ENCODE data around the gene IGFL4.

The IGFL4 gene

DNA sequence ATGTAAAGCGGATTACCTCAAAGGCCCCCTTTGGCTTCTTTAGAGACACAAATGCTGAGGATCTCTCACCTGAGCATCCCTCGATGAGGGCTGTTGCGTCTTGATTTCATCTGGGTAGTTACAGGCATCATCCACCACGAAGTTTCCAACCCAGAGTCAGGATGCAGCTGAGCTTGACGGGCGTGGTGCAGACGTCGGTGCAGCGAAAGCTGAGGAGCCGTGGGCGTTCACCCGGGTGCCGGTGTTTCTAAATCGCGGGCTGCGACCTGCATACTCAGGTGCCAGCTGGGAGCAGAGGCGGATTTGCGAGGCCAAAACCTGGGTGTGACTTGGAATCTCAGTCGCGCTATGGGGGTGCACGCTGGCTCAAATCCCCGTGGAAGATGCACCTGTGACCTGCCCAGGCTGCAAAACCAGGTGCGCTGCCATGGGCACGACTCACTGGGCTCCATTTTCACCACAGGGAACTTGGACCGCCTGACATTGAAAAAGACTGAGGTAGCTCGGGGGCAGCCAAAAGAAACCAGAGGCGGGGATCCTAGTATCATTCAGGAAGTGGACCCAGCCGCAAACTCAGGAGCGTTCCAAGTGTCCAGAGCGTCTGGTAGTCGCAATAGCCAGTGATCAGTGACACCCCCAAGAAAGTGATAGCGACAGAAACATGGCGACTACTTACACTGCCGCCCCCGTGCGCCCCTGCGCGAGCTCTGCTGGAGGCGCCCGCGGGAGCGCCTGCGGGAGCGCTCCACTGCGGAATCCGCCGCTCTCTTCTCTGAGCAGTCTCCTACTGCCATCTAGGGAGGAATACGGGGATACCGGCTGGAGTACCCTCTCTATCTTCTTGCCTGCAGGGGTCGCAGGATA is 36.4 kb upstream of the IGFL4 start (continued):
- TF ChIP-seq, protein P1, sequence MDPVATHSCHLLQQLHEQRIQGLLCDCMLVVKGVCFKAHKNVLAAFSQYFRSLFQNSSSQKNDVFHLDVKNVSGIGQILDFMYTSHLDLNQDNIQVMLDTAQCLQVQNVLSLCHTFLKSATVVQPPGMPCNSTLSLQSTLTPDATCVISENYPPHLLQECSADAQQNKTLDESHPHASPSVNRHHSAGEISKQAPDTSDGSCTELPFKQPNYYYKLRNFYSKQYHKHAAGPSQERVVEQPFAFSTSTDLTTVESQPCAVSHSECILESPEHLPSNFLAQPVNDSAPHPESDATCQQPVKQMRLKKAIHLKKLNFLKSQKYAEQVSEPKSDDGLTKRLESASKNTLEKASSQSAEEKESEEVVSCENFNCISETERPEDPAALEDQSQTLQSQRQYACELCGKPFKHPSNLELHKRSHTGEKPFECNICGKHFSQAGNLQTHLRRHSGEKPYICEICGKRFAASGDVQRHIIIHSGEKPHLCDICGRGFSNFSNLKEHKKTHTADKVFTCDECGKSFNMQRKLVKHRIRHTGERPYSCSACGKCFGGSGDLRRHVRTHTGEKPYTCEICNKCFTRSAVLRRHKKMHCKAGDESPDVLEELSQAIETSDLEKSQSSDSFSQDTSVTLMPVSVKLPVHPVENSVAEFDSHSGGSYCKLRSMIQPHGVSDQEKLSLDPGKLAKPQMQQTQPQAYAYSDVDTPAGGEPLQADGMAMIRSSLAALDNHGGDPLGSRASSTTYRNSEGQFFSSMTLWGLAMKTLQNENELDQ (tag by site-specific recombination; IDR thresholded peaks at IDR 0.05; ENCODE audit: low read depth): no peak
- TF ChIP-seq, protein P2, sequence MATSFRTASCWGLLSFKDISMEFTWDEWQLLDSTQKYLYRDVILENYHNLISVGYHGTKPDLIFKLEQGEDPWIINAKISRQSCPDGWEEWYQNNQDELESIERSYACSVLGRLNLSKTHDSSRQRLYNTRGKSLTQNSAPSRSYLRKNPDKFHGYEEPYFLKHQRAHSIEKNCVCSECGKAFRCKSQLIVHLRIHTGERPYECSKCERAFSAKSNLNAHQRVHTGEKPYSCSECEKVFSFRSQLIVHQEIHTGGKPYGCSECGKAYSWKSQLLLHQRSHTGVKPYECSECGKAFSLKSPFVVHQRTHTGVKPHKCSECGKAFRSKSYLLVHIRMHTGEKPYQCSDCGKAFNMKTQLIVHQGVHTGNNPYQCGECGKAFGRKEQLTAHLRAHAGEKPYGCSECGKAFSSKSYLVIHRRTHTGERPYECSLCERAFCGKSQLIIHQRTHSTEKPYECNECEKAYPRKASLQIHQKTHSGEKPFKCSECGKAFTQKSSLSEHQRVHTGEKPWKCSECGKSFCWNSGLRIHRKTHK (tag by site-specific recombination; IDR thresholded peaks at IDR 0.05): no peak
- TF ChIP-seq, protein P3, sequence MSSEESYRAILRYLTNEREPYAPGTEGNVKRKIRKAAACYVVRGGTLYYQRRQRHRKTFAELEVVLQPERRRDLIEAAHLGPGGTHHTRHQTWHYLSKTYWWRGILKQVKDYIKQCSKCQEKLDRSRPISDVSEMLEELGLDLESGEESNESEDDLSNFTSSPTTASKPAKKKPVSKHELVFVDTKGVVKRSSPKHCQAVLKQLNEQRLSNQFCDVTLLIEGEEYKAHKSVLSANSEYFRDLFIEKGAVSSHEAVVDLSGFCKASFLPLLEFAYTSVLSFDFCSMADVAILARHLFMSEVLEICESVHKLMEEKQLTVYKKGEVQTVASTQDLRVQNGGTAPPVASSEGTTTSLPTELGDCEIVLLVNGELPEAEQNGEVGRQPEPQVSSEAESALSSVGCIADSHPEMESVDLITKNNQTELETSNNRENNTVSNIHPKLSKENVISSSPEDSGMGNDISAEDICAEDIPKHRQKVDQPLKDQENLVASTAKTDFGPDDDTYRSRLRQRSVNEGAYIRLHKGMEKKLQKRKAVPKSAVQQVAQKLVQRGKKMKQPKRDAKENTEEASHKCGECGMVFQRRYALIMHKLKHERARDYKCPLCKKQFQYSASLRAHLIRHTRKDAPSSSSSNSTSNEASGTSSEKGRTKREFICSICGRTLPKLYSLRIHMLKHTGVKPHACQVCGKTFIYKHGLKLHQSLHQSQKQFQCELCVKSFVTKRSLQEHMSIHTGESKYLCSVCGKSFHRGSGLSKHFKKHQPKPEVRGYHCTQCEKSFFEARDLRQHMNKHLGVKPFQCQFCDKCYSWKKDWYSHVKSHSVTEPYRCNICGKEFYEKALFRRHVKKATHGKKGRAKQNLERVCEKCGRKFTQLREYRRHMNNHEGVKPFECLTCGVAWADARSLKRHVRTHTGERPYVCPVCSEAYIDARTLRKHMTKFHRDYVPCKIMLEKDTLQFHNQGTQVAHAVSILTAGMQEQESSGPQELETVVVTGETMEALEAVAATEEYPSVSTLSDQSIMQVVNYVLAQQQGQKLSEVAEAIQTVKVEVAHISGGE (tag by site-specific recombination; conservative IDR thresholded peaks at IDR 0.05; ENCODE audit: low read depth): peak; percentile 19; the same call in 1 of the 2 replicates
- TF ChIP-seq ZNF558 (tag by site-specific recombination; IDR thresholded peaks at IDR 0.05) (no peak), YY2 (tag by site-specific recombination; IDR thresholded peaks at IDR 0.05) (peak; percentile 47), GLIS1 (tag by site-specific recombination; IDR thresholded peaks at IDR 0.05) (peak; percentile 84), ZBTB17 (tag by site-specific recombination; IDR thresholded peaks at IDR 0.05) (peak; percentile 66), ZNF701 (tag by site-specific recombination; IDR thresholded peaks at IDR 0.05) (no peak), ZBTB1 (tag by site-specific recombination; IDR thresholded peaks at IDR 0.05) (no peak), ZFP41 (tag by site-specific recombination; IDR thresholded peaks at IDR 0.05; ENCODE audit: borderline replicate concordance) (no peak), ZFP69B (tag by site-specific recombination; IDR thresholded peaks at IDR 0.05) (peak; percentile 66), ZNF138 (tag by site-specific recombination; IDR thresholded peaks at IDR 0.05; ENCODE audit: borderline replicate concordance) (no peak)
- TF ChIP-seq, protein P4, sequence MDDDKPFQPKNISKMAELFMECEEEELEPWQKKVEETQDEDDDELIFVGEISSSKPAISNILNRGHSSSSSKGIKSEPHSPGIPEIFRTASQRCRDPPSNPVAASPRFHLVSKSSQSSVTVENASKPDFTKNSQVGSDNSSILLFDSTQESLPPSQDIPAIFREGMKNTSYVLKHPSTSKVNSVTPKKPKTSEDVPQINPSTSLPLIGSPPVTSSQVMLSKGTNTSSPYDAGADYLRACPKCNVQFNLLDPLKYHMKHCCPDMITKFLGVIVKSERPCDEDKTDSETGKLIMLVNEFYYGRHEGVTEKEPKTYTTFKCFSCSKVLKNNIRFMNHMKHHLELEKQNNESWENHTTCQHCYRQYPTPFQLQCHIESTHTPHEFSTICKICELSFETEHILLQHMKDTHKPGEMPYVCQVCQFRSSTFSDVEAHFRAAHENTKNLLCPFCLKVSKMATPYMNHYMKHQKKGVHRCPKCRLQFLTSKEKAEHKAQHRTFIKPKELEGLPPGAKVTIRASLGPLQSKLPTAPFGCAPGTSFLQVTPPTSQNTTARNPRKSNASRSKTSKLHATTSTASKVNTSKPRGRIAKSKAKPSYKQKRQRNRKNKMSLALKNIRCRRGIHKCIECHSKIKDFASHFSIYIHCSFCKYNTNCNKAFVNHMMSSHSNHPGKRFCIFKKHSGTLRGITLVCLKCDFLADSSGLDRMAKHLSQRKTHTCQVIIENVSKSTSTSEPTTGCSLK (tag by site-specific recombination; IDR thresholded peaks at IDR 0.05): no peak

DNA sequence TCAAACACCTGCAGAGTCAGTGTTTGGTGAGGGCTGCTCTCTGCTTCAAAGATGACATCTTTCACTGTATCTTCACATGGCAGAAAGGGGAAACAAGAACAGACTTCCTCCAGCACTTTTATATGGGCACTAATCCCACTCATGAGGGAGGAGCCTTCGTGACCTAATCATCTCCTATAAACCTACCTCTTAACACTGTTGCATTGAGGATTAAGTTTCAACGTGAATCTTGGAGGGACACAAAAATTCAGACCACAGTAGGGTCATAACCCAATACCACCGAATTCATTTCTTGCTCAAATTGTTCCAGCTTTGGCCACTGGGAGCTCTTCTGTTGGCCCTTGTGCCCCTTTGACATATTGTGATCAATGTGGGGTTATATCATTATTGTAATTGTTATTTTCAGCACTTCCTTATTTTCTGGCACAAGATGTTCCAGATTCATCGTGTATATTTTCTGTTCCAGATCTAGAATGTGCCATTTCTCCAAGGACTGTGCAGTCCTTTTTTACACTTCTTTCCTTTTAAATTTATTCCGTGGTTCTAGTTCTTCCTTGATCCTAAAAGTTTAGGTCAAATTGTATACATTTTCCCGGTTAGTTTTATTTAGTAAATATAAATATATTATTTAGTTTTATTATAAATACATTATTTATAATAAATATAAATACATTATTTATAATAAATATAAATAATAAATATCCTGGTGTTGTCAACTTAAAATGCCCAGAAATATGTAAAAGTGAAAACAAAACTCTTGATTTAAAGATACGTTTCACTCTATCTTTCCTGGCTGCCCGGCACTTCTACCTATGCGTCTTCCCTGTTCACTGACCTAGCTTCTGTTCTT is 35.5 kb upstream of the IGFL4 start:
- ChIA-PET POLR2A (interaction anchor here (1.0 to 2.3 kb wide), 5 partner anchors 8 to 190 kb away, joined by 4 to 12 read pairs (median 6); partner anchors contain the start of genes IGFL4 and IRF2BP1), CTCF (interaction anchor here (1.0 to 8.5 kb wide), 22 partner anchors 10 to 436 kb away, joined by 3 to 625 read pairs (median 8); partner anchors contain the start of genes CCDC61, FOXA3, IGFL2 and IGFL4)
- TF ChIP-seq SCRT2 (tag by site-specific recombination; IDR thresholded peaks at IDR 0.05) (peak; percentile 24; the same call in 1 of the 2 replicates), ZNF404 (tag by site-specific recombination; IDR thresholded peaks at IDR 0.05) (no peak)
- no peak overlapping the region for H3K27ac ChIP-seq (ENCODE audit: extremely low read depth, low read depth, low read length)
- peaks cover 5% of the 10 kb centered on the region for H3K4me1 ChIP-seq (ENCODE audit: control insufficient read depth, insufficient read depth, low read length)
- no peak overlapping the region for H3K4me3 ChIP-seq (ENCODE audit: low read depth, low read length)
- no peaks in the 10 kb centered on the region for H3K9me3 ChIP-seq (ENCODE audit: control insufficient read depth, insufficient read depth, low read depth, low read length)
- H3K36me3 ChIP-seq (ENCODE audit: control insufficient read depth in 2 of 2, insufficient read depth in 1 of 2, low read length in 2 of 2): no peaks in the 10 kb centered on the region
